Fibroblast of lung (primary cell): ENCODE results near the gene TLR3.

Experiments used
- CTCF ChIP-seq, 2 donors: IDR thresholded peaks in 1 of 2; conservative IDR thresholded peaks in 1 of 2; 1 replicate in 1 of 2; 2 replicates in 1 of 2; pipeline ENCODE4 v1.5.1; 2011 to 2012; ENCODE audit warnings: low read length in 2 of 2, control low read depth in 1 of 2, inconsistent platforms in 1 of 2, low read depth in 1 of 2, mild to moderate bottlenecking in 1 of 2
- EZH2 ChIP-seq: IDR thresholded peaks from 2 replicates; pipeline ENCODE4 v1.5.1; 2012; ENCODE audit warnings: low read length, control low read depth, mild to moderate bottlenecking; ENCODE audit errors: missing control alignments

GRCh38 chr4:186024637-186025407 is 44.1 kb upstream of the TLR3 start:
- TF ChIP-seq CTCF (conservative IDR thresholded peaks at IDR 0.05 in 1 of 2, IDR thresholded peaks at IDR 0.05 in 1 of 2; ENCODE audit: low read depth in 1 of 2, low read length in 2 of 2) = no peak
- TF ChIP-seq EZH2 = no peak
